UCSD-AML1 (cell line): Measurements from ENCODE around the gene MOB3B.
"Not testable (repeated sequence)": the region's sequence is repeated elsewhere in the genome, so short reads cannot be mapped to it uniquely, and the experiment has no call there.

Experiments
- DNase-seq: peaks from one replicate; lab custom pipeline; 2025; ENCODE audit not compliant: unreplicated experiment; lab: John Stamatoyannopoulos, UW

MOB3B gene

DNA sequence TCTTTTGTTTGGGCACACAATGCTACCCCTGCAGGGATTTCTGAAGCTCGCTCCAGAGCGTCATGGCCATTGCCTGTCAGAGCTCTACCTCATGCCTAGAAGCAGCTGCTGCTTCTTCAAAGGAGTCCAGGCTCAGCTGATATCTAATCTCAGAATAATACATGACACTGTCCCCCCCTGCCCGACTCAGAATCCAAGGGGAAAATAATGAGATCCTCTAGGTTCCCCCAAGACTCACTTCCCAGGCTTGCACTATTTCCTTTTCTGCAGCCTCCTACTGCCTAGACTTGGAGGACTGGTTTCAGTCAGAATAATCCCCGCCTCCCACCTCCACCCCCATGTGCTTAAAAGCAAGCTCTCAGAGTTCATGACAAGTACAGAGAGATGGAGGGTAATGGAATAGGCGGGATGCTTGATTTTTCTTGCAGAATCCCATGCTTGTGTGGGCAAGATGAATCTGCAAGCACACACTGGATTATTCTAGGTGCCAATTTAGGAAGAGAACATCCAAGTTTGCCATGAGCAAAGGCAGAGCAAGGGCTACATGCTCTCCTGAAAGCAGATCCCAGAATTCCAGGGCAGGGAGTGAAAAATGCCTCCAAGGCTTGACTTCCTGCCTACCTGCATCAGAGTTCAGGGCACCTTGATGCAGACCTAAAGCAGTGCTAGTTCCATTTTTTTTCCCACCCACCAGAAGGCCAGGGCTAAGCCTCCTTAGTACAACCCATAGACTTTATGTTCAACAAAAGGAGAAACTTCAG is 102.9 kb downstream of the MOB3B start:
- no peak for DNase-seq

DNA sequence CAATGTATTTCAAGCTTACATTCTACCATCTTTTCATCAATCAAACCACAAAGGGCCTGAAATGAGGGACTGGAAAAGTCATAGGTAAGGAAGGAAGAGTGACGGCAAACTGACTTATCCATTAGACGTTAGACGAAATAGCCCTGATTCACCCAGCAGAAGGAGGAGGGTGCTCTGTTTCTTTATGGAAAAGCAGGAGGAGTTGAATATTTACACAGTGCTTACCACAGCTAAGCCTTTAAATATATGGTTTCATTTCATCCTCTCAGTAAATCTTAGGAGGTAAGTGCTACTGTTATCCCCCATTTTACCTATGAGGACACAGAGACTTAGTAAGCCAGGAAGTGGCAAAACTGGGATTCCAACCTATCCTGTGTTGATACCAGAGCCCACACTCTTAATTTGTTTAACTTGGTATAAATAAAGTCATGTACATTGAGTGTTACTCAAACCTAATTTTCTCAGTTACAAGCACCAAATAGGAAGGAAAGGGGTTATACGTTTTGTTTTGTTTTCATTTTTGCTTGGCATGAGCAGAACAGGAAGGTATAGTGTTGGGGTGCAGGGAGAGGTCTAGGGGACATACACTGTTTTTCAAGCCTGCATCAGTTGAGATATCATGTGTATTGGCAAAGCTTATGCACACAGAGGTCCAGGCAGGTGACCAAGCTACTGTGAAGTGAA is 103.6 kb downstream of the MOB3B start:
- no peak for DNase-seq

DNA sequence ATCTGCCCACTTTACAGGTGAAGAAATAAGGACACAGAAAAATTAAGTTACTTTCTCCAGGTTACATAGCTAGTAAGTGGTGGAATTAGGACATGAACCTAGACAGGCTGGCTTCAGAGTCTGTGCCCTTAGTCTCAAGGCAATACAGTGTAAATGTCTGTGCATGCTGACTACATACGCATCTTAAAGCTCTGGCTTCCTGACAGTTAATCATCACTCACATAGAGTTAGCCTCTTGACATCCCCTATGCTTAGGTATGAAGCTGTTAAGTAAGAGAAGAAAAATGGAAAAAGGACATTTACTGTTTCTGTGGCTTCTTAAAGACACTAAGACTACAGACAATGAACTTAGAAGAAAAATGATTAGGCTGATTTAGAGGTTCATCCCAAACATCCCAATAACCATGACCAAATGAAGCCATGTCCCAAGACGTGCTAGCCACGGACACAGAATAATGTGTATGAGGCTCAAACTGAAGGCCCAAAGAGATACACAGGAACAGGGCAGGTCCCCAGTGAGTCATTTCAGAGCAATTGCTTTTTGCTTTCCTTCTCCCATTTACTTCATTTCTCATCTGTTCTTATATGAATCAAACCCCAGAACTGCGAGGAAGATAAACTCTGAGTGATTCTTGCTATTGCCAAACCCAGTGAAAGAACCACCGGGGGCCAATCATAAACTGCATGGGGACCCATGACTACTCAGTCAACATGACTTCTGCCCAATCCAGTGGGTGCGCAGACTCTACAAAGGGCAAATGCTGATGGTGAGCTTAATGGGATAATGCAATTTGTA is 105.5 kb downstream of the MOB3B start:
- DNase-seq = no peak

GRCh38 chr9:27422279-27422834 is 107.3 kb downstream of the MOB3B start:
- no peak for DNase-seq

DNA sequence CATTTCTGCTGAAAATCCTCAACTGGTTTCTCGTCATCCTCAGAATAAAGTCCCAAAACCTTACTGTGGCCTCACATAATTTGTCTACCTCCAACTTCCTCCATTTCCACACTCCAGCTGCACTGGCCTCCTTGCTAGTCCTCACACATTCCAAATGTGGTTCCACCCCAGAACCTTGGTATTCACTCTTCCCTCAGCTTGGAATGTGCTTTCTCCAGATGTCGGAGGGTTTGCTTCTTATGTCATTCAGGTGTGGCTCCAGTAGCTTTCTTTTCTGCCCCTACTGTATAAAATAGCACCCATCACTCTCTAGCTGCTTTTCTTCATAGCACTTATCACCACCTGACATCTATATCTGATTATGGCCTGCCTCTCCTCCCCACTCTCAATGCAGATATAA is 108.0 kb downstream of the MOB3B start:
- no peak for DNase-seq

DNA sequence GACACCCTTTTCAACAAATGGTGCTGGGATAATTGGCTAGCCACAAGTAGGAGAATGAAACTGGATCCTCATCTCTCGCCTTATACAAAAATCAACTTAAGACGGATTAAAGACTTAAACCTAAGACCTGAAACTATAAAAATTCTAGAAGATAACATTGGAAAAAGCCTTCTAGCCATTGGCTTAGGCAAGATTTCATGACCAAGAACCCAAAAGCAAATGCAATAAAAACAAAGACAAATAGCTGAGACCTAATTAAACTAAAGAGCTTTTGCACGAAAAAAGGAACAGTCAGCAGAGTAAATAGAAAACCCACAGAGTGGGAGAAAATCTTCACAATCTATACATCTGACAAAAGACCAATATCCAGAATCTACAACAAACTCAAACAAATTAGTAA is 110.1 kb downstream of the MOB3B start:
- not testable (repeated sequence) for DNase-seq

- no peak for DNase-seq
Measured at GRCh38 chr9:27414220-27414761, 115.3 kb downstream of the MOB3B start.

GRCh38 chr9:27413511-27414219 is 115.9 kb downstream of the MOB3B start:
- no peak for DNase-seq

DNA sequence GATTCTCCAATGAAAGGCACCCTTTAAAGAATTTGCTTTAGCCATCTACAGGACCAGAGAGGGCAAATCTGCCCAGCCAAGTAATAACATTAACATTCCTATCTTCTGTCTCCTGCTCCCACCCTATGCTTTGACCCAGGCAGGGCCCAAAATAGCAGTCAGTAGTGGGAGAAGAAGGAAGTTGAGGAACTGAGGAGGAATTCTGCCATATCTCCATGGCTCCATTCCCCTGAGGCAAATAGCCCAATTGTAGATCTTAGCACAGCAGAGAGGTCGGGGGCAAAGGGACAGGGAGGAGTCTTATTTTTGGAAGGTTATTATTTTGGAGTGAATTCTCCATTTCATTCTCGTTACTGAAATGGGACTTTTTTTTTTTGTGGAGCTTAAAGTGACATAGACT is 116.7 kb downstream of the MOB3B start:
- no peak for DNase-seq

GRCh38 chr9:27412081-27412480 is 117.5 kb downstream of the MOB3B start:
- no peak for DNase-seq

DNA sequence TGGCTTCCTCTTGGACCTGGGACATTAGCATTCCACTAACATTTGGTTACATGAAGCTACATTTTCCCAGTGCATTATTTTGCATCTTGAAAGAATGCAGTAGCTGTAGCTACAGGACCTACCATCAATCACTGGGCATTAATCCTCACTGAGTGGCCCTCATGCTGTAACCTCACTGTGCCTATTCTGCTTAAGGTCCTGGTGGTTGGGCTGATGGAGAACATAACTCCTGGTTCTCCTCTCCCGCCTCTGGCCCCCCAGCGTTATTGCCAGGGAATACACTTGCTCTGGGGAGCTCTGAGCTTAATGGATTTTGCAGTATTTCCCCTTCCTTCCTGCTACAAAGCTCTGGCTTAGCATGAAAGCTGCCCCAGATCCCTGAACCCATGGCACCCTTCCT is 121.1 kb downstream of the MOB3B start:
- DNase-seq = no peak

DNA sequence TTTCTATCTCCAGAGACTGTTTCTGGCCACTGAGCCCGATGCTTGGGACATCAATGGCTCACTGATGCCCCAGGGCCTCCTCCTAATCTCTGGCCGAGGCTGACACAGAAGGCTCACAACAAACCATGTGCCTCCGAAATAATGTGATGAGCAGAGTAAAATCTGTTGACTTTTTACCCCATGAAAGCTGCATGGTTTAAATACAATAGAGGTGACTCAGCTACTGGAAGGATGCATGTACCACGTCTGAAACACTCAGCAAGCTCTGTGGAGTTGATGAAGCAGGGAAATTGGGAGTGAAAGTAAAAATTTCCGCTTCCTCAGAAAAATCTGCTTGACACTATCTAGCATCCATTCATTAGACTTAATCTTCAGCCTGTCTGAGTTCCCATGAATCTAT is 121.6 kb downstream of the MOB3B start:
- DNase-seq = no peak

DNA sequence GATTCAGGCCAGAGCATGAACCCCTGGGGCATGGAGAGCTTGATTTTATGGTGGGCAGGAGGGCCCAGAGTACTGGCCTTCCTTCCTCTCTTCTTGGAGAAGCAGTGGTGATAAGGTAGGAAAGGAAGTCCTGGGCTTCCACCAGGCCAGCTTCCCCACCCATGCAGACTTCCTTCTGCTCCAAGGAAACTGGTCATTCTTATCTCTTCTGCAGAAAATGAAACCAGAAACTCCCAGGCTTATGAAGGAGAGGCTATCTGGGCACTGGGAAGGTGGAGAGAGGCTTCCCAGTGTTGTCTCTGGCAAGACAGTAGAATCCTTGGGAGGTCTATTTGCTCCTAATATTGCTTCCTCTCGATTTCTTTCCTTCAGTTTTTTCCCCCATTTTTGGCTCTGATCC is 122.1 kb downstream of the MOB3B start:
- no peak for DNase-seq

GRCh38 chr9:27404661-27405060 is 125.0 kb downstream of the MOB3B start:
- no peak for DNase-seq

DNA sequence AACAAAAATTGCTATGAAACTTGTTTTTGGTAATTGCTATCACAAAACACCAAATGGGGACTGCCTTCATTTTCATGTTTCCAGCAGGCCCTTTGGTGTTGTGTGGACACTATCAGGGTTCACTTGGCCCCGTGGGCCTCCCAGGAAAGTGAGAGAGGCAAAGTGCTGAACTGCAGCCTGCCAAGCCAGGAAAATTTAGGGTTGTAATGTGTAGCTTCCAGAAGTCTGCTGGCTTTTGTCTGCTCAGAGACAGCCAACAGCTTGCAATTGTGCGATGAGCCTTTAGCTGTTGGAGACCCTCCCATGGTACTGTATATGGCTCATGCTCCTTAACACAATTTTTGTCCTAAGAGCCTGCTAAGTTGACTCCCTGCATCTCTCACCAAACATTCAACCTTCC is 127.0 kb downstream of the MOB3B start:
- no peak for DNase-seq

- no peak for DNase-seq
Measured at GRCh38 chr9:27400334-27400880, 129.2 kb downstream of the MOB3B start.

- DNase-seq = no peak
Measured at GRCh38 chr9:27398982-27399653, 130.5 kb downstream of the MOB3B start.

- no peak for DNase-seq
Measured at GRCh38 chr9:27396495-27396894, 133.1 kb downstream of the MOB3B start.

DNA sequence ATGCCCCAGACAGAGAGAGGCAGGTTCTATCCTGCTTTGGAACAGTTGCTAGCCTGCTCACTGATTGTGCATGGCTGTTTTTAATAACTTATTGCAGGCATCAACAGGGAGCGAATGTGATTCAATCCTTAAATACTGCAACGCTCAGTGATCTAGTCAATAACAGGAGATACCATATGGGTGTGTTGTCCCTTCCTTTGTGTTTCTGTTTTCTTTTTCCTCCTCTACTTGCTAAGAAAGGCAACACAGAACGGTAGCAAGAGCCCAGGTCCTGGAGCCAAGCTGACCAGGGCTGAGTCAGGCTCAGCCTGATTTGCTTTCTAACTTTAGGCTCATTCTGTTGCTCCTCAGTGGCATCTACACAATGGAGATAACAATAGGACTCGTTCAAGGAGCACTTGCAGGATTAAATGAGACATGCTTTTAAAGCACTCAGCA is 134.1 kb downstream of the MOB3B start:
- no peak for DNase-seq

DNA sequence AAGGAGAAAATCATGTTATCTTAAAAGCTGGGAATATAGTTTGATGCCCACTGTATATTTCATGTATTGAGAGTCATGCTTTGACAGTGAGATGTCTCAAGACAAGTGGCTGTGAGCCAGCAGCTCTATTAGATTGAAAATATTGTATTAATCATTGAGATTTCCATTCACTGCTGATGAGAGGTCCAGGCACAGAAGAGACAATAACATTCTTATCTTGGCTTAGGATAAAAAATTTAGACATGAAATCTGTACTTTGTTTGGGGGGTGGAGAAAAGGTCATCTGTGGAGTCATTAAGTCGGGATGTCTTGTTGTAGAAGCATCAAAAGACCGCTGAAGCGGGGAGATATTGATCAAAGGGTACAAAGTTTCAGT is 134.8 kb downstream of the MOB3B start:
- DNase-seq = no peak
